T-cell (primary cell): ENCODE data around the gene COL18A1. TPM values are rescaled to one million over a fixed set of nuclear protein-coding genes. Genes with fewer than 3 reads are reported as not detected.

ENCODE experiments used
- ATAC-seq, 4 experiments: fragments of 200-7000 bp in 3 of 4; fragments of 150-1000 bp in 1 of 4; cut with Tn5 transposase; replicated peaks in 1 of 4; 1 replicate in 3 of 4; 2 replicates in 1 of 4; pipeline ENCODE4 v1.10.0; 2021; ENCODE audit warnings: moderate library complexity in 3 of 4, mild to moderate bottlenecking in 2 of 4, moderate number of reproducible peaks in 1 of 4
- CTCF ChIA-PET, 2 donors: fragments of 300-600 bp; sonication (Branson Sonifier 250); formaldehyde crosslinking; loops; one replicate each; lab custom pipeline; 2022; ENCODE audit warnings: antibody characterized with exemption in 2 of 2; lab: Charles Lee
- POLR2A ChIA-PET, 2 donors: fragments of 300-600 bp; sonication (Branson Sonifier 250); formaldehyde crosslinking; loops; one replicate each; lab custom pipeline; 2022; ENCODE audit warnings: antibody characterized with exemption in 2 of 2; lab: Charles Lee
- DNase-seq, 35 experiments: peaks; one replicate each; pipeline versions ENCODE4 v3.0.0 to v3.0.0-alpha.2; 2013 to 2023
- H3K27ac ChIP-seq: one replicate; pipeline ENCODE4 v1.5.1; 2013; ENCODE audit warnings: low read length
- H3K27me3 ChIP-seq, 2 experiments: replicated peaks in 1 of 2; 1 replicate in 1 of 2; 2 replicates in 1 of 2; pipeline versions ENCODE4 v1.6.1 to v1.7.0; 2013; ENCODE audit warnings: low read length in 1 of 2, mixed read lengths in 1 of 2; ENCODE audit not compliant: control insufficient read depth in 2 of 2, insufficient read depth in 2 of 2; ENCODE audit errors: extremely low read depth in 1 of 2
- H3K36me3 ChIP-seq, 2 donors: 1 replicate in 1 of 2; 2 replicates in 1 of 2; pipeline versions ENCODE4 v1.6.1 to v1.7.0; 2013; ENCODE audit warnings: low read length in 1 of 2; ENCODE audit not compliant: control insufficient read depth in 2 of 2, insufficient read depth in 1 of 2; ENCODE audit errors: extremely low read depth in 1 of 2
- H3K4me1 ChIP-seq, 2 experiments: 1 replicate in 1 of 2; 2 replicates in 1 of 2; pipeline versions ENCODE4 v1.6.1 to v1.7.0; 2013; ENCODE audit warnings: low read length in 2 of 2, mixed read lengths in 1 of 2; ENCODE audit not compliant: insufficient read depth in 2 of 2, control insufficient read depth in 1 of 2; ENCODE audit errors: extremely low read depth in 1 of 2
- H3K4me3 ChIP-seq, 2 donors: 1 replicate in 1 of 2; 2 replicates in 1 of 2; pipeline versions ENCODE4 v1.5.1 to v1.7.0; 2013; ENCODE audit warnings: mild to moderate bottlenecking in 2 of 2, low read length in 1 of 2, moderate library complexity in 1 of 2; ENCODE audit not compliant: control insufficient read depth in 1 of 2; ENCODE audit errors: extremely low read depth in 1 of 2
- H3K9me3 ChIP-seq: 2 replicates; pipeline ENCODE4 v1.7.0; 2013
- H3K27ac Mint-ChIP-seq, 2 donors: one replicate each; pipeline ENCODE4 v1.8.0; 2020 to 2021; ENCODE audit warnings: mild to moderate bottlenecking in 2 of 2, mixed read lengths in 2 of 2
- H3K27me3 Mint-ChIP-seq, 2 donors: one replicate each; pipeline ENCODE4 v1.8.0; 2021 to 2022; ENCODE audit warnings: mixed read lengths in 2 of 2
- H3K36me3 Mint-ChIP-seq: one replicate; pipeline ENCODE4 v1.8.0; 2021; ENCODE audit warnings: mixed read lengths
- H3K4me1 Mint-ChIP-seq, 3 donors: one replicate each; pipeline ENCODE4 v1.8.0; 2020 to 2022; ENCODE audit warnings: mixed read lengths in 3 of 3, mild to moderate bottlenecking in 1 of 3
- H3K4me3 Mint-ChIP-seq, 3 donors: one replicate each; pipeline ENCODE4 v1.8.0; 2020 to 2022; ENCODE audit warnings: mild to moderate bottlenecking in 3 of 3, mixed read lengths in 3 of 3, moderate library complexity in 3 of 3
- H3K9me3 Mint-ChIP-seq, 3 donors: one replicate each; pipeline ENCODE4 v1.8.0; 2020 to 2022; ENCODE audit warnings: mixed read lengths in 3 of 3
- WGBS: methylation state at CpG from one replicate; pipeline ENCODE4 v1.1.5; 2013; ENCODE audit warnings: missing lambda C conversion rate; ENCODE audit not compliant: insufficient coverage; 5-methylcytosine and 5-hydroxymethylcytosine counted together
- total RNA-seq, 35 experiments: library from RNA in 6 of 35; stranded (reverse) in 6 of 35; fragments of 120-200 nt in 1 of 35; gene quantifications; one replicate each; pipeline versions ENCODE4 v1.2.1 to v1.2.4 and lab custom pipeline; 2013 to 2026

COL18A1 gene
- total RNA-seq, 5 donors from 2014 or later (not counting 1 experiment from before 2014, with no cell fraction given): 7.2 to 53.8 (median 10.5) TPM

GRCh38 chr21:45478816-45479669 is 74.1 kb downstream of the COL18A1 start:
- ATAC-seq (peak in 1 of 4 experiments; percentile 11), DNase-seq (peak in 4 of 35 experiments; percentile 4 to 30 (median 16))
- Histone ChIP-seq H3K27me3 (peaks cover 0 to 2% of the 10 kb centered on the region in 2 experiments), H3K4me1 (peaks cover 27 to 77% of the 10 kb centered on the region in 2 experiments), H3K27ac (peak overlapping the region; percentile 85), H3K9me3 (no peaks in the 10 kb centered on the region), H3K36me3 (no peaks in the 10 kb centered on the region), H3K4me3 (peak overlapping the region; percentile 36 to 43)
- 67% methylated on average over 21 of the region's 31 CpGs for WGBS
- peak overlapping the region; percentile 79 to 82 (median 79) for H3K4me3 Mint-ChIP-seq
- POLR2A ChIA-PET: no interaction called here
- H3K9me3 Mint-ChIP-seq: no peaks in the 10 kb centered on the region
- H3K27ac Mint-ChIP-seq: peak overlapping the region; percentile 97 to 99
- H3K4me1 Mint-ChIP-seq: peaks cover 20 to 61% (median 44%) of the 10 kb centered on the region in 3 donors
- CTCF ChIA-PET: no interaction called here
- H3K27me3 Mint-ChIP-seq: peaks cover 0 to 1% of the 10 kb centered on the region in 2 donors
- H3K36me3 Mint-ChIP-seq: peaks cover under 1% of the 10 kb centered on the region

GRCh38 chr21:45479691-45480675 is 75.0 kb downstream of the COL18A1 start:
- ChIA-PET CTCF (no interaction called here), POLR2A (interaction anchor here in 1 of 2 donors (0.6 kb wide), 1 partner anchor 75 kb away, joined by 3 read pairs; no protein-coding TSS in a partner anchor)
- Histone ChIP-seq H3K36me3 (no peaks in the 10 kb centered on the region), H3K27me3 (peaks cover 0 to 2% of the 10 kb centered on the region in 2 experiments), H3K9me3 (no peaks in the 10 kb centered on the region), H3K4me3 (peak overlapping the region; percentile 36 to 43), H3K4me1 (peaks cover 27 to 79% of the 10 kb centered on the region in 2 experiments), H3K27ac (peak overlapping the region; percentile 85)
- ATAC-seq: peak in 2 of 4 experiments; percentile 24 to 39
- H3K9me3 Mint-ChIP-seq: peaks cover 0 to 5% (median 0%) of the 10 kb centered on the region in 3 donors
- H3K27me3 Mint-ChIP-seq: no peaks in the 10 kb centered on the region
- peak overlapping the region in 2 of 3 donors; percentile 79 to 82 for H3K4me3 Mint-ChIP-seq
- peaks cover 7% of the 10 kb centered on the region for H3K36me3 Mint-ChIP-seq
- peak in 13 of 35 experiments; percentile 16 to 50 (median 26) for DNase-seq
- WGBS: 66% methylated on average over 29 of the region's 37 CpGs
- peaks cover 20 to 62% (median 45%) of the 10 kb centered on the region in 3 donors for H3K4me1 Mint-ChIP-seq
- peak overlapping the region in 1 of 2 donors; percentile 99 for H3K27ac Mint-ChIP-seq

GRCh38 chr21:45480701-45481500 is 75.9 kb downstream of the COL18A1 start:
- H3K27me3 ChIP-seq: peaks cover 0 to 2% of the 10 kb centered on the region in 2 experiments
- Mint-ChIP-seq H3K36me3 (peaks cover 7% of the 10 kb centered on the region), H3K4me1 (peaks cover 20 to 62% (median 45%) of the 10 kb centered on the region in 3 donors), H3K27me3 (no peaks in the 10 kb centered on the region), H3K9me3 (peaks cover 0 to 5% (median 0%) of the 10 kb centered on the region in 3 donors), H3K27ac (no peak overlapping the region), H3K4me3 (no peak overlapping the region)
- 94% methylated on average over 23 of the region's 35 CpGs for WGBS
- ChIA-PET POLR2A (no interaction called here), CTCF (no interaction called here)
- ATAC-seq (no peak), DNase-seq (no peak)
- no peak overlapping the region for H3K27ac ChIP-seq
- no peaks in the 10 kb centered on the region for H3K36me3 ChIP-seq
- H3K4me3 ChIP-seq: no peak overlapping the region
- H3K4me1 ChIP-seq: peaks cover 27 to 79% of the 10 kb centered on the region in 2 experiments
- no peaks in the 10 kb centered on the region for H3K9me3 ChIP-seq

DNA sequence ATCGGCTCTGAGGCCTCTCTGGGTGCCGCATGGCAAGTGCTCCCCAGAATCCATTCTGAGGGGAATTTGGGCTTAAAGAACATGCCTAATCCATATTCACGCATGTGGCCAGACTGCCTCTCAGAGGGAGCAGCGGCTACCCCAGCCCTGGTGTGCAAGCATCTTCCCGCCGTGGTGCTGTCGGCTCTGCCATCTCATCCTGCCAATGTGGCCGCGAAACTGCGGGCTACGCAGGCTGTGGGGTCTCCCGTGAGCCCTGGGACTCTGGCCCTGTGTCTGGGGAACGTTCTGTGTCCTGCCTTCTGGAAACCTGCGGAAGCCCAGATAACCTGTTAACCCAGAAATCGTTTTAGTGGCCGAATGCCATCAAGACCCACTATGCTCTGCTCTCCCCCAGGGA is 76.6 kb downstream of the COL18A1 start:
- H3K4me3 ChIP-seq: no peak overlapping the region
- WGBS: 94% methylated on average over 14 of the region's 16 CpGs
- Mint-ChIP-seq H3K4me3 (no peak overlapping the region), H3K4me1 (peaks cover 18 to 57% (median 40%) of the 10 kb centered on the region in 3 donors), H3K27me3 (no peaks in the 10 kb centered on the region), H3K27ac (no peak overlapping the region), H3K36me3 (peaks cover 7% of the 10 kb centered on the region), H3K9me3 (peaks cover 0 to 5% (median 0%) of the 10 kb centered on the region in 3 donors)
- H3K27me3 ChIP-seq: peaks cover 0 to 2% of the 10 kb centered on the region in 2 experiments
- POLR2A ChIA-PET: no interaction called here
- H3K36me3 ChIP-seq: no peaks in the 10 kb centered on the region
- H3K4me1 ChIP-seq: peaks cover 24 to 76% of the 10 kb centered on the region in 2 experiments
- no peak for DNase-seq
- CTCF ChIA-PET: no interaction called here
- no peak for ATAC-seq
- no peaks in the 10 kb centered on the region for H3K9me3 ChIP-seq
- no peak overlapping the region for H3K27ac ChIP-seq

- no peaks in the 10 kb centered on the region for H3K36me3 ChIP-seq
- DNase-seq: no peak
Observed at GRCh38 chr21:45481977-45482898, 77.3 kb downstream of the COL18A1 start.

More at GRCh38 chr21:45481977-45482898, 77.3 kb downstream of the COL18A1 start:
- POLR2A ChIA-PET: no interaction called here
- CTCF ChIA-PET: no interaction called here
- H3K4me1 Mint-ChIP-seq: peaks cover 15 to 50% (median 35%) of the 10 kb centered on the region in 3 donors
- H3K36me3 Mint-ChIP-seq: peaks cover 7% of the 10 kb centered on the region
- 87% methylated on average over 28 of the region's 33 CpGs for WGBS
- peaks cover 0 to 5% (median 0%) of the 10 kb centered on the region in 3 donors for H3K9me3 Mint-ChIP-seq
- Histone ChIP-seq H3K4me3 (peak overlapping the region; percentile 40 to 47), H3K4me1 (peaks cover 17 to 69% of the 10 kb centered on the region in 2 experiments), H3K27ac (peak overlapping the region; percentile 85), H3K27me3 (no peaks in the 10 kb centered on the region), H3K9me3 (no peaks in the 10 kb centered on the region)
- H3K27ac Mint-ChIP-seq: peak overlapping the region in 1 of 2 donors; percentile 95
- no peak for ATAC-seq
- H3K27me3 Mint-ChIP-seq: no peaks in the 10 kb centered on the region
- H3K4me3 Mint-ChIP-seq: peak overlapping the region in 2 of 3 donors; percentile 68 to 71
